Raji (cell line): ENCODE results near the gene CBX4.

Experiments used
- POLR2A ChIP-seq: IDR thresholded peaks from 2 replicates; pipeline ENCODE4 v1.6.1; 2011; ENCODE audit warnings: low read depth, low read length, control low read depth; ENCODE audit not compliant: insufficient read depth

CBX4 gene

GRCh38 chr17:79788989-79789942 lies 50.0 kb downstream of the CBX4 start:
- no peak for TF ChIP-seq POLR2A

GRCh38 chr17:79788455-79788854 lies 50.8 kb downstream of the CBX4 start:
- TF ChIP-seq POLR2A: no peak

- no peak for TF ChIP-seq POLR2A
These were observed 52.2 kb downstream of the CBX4 start for GRCh38 chr17:79786930-79787643.

GRCh38 chr17:79785900-79786810 lies 53.1 kb downstream of the CBX4 start:
- no peak for TF ChIP-seq POLR2A

DNA sequence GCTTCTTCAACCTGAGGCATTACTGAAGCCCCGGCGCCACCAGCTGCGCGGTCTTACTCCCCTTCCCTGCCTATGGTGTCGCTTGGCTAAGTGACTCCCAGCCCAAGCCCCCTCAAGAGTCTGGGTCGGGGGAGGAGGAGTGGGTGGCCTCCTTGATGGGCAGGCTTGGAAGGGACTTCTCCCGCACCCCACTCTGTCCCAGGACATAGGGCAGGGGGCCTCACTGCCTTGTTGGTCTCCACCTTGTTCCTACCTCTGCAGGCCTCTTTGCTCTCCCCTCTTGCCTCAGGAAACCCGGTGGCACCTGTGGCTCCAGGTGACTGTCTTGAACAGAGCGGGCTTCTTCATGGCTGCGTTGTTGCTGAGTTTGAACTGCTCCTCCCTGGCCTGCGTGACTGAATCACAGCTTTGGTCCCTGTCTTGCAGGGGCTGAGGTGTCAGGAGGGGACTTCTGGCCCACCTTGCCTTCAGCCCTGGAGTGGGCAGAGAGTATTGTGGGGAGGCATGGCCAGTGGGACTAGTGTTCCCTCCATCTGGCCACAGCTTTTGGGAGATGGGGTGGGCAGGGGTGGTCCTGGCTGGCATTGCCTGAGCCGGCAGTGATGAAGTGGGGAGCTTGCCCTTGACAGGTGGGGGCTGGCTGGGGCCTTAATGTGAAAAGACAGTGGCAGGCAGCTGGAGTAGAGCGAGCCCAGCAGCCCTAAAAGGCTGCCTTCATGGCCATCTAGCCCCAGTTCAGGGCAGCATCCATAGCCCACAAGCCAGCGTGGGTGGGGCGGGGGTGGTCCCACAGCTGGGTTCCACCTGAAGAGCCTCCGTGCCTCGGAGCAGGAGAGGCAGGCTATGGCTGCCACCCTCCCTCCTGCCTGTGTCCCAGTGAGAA lies 54.0 kb downstream of the CBX4 start:
- no peak for TF ChIP-seq POLR2A

DNA sequence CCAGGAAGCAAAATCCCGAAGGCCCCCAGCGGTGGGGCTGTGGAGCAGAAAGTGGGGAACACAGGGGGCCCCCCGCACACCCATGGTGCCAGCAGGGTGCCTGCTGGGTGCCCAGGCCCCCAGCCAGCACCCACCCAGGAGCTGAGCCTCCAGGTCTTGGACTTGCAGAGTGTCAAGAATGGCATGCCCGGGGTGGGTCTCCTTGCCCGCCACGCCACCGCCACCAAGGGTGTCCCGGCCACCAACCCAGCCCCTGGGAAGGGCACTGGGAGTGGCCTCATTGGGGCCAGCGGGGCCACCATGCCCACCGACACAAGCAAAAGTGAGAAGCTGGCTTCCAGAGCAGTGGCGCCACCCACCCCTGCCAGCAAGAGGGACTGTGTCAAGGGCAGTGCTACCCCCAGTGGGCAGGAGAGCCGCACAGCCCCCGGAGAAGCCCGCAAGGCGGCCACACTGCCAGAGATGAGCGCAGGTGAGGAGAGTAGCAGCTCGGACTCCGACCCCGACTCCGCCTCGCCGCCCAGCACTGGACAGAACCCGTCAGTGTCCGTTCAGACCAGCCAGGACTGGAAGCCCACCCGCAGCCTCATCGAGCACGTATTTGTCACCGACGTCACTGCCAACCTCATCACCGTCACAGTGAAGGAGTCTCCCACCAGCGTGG lies 54.8 kb downstream of the CBX4 start:
- no peak for TF ChIP-seq POLR2A

DNA sequence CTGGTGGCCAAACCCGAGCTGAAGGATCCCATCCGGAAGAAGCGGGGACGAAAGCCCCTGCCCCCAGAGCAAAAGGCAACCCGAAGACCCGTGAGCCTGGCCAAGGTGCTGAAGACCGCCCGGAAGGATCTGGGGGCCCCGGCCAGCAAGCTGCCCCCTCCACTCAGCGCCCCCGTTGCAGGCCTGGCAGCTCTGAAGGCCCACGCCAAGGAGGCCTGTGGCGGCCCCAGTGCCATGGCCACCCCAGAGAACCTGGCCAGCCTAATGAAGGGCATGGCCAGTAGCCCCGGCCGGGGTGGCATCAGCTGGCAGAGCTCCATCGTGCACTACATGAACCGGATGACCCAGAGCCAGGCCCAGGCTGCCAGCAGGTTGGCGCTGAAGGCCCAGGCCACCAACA lies 55.3 kb downstream of the CBX4 start:
- no peak for TF ChIP-seq POLR2A
